Chondrocyte (in vitro differentiated cells): ENCODE results near the gene STAT4. TPM values are rescaled to one million over a fixed set of nuclear protein-coding genes. Genes with fewer than 3 reads are reported as not detected.

Experiments used
- DNase-seq: peaks from one replicate; pipeline ENCODE4 v3.0.0; 2021; ENCODE audit warnings: mixed read lengths, low spot score
- H3K27ac Mint-ChIP-seq: one replicate; pipeline ENCODE4 v1.8.0; 2021; ENCODE audit warnings: mild to moderate bottlenecking, moderate library complexity, mixed read lengths; ENCODE audit not compliant: unreplicated experiment
- H3K27me3 Mint-ChIP-seq: 2 replicates; pipeline ENCODE4 v1.8.0; 2021; ENCODE audit warnings: low read depth, mixed read lengths
- H3K36me3 Mint-ChIP-seq: 2 replicates; pipeline ENCODE4 v1.8.0; 2021; ENCODE audit warnings: low read depth, mixed read lengths
- H3K4me1 Mint-ChIP-seq: 2 replicates; pipeline ENCODE4 v1.8.0; 2021; ENCODE audit warnings: low read depth, mild to moderate bottlenecking, mixed read lengths
- H3K4me3 Mint-ChIP-seq: one replicate; pipeline ENCODE4 v1.8.0; 2021; ENCODE audit warnings: mild to moderate bottlenecking, moderate library complexity, mixed read lengths; ENCODE audit not compliant: unreplicated experiment
- H3K9me3 Mint-ChIP-seq: 2 replicates; pipeline ENCODE4 v1.8.0; 2021; ENCODE audit warnings: low read depth, mixed read lengths
- CTCF ChIP-seq: fragments of 200-600 bp; sonication (generic); IDR thresholded peaks from 2 replicates; pipeline ENCODE4 v1.5.0; 2021; ENCODE audit warnings: antibody characterized with exemption, mild to moderate bottlenecking, moderate library complexity
- total RNA-seq: library from RNA; stranded (reverse); gene quantifications from 3 replicates; pipeline ENCODE4 v1.2.1, GENCODE V29; 2021

Gene STAT4
- total RNA-seq, 1 donor from 2014 or later: 12.4 TPM

- DNase-seq: no peak
- no peaks in the 10 kb centered on the region for H3K27me3 Mint-ChIP-seq
- no peaks in the 10 kb centered on the region for H3K36me3 Mint-ChIP-seq
- TF ChIP-seq CTCF: no peak
- no peaks in the 10 kb centered on the region for H3K9me3 Mint-ChIP-seq
- no peak overlapping the region for H3K4me3 Mint-ChIP-seq
- H3K4me1 Mint-ChIP-seq: peaks cover 36% of the 10 kb centered on the region
- no peak overlapping the region for H3K27ac Mint-ChIP-seq
These were observed 29.5 kb upstream of the STAT4 start for GRCh38 chr2:191180276-191180675.

GRCh38 chr2:191178806-191179514 is 28.2 kb upstream of the STAT4 start:
- DNase-seq: no peak
- no peak overlapping the region for H3K27ac Mint-ChIP-seq
- H3K27me3 Mint-ChIP-seq: no peaks in the 10 kb centered on the region
- no peak for TF ChIP-seq CTCF
- no peaks in the 10 kb centered on the region for H3K36me3 Mint-ChIP-seq
- peaks cover 35% of the 10 kb centered on the region for H3K4me1 Mint-ChIP-seq
- no peak overlapping the region for H3K4me3 Mint-ChIP-seq
- H3K9me3 Mint-ChIP-seq: no peaks in the 10 kb centered on the region

- H3K27me3 Mint-ChIP-seq: no peaks in the 10 kb centered on the region
- TF ChIP-seq CTCF: no peak
- H3K36me3 Mint-ChIP-seq: no peaks in the 10 kb centered on the region
- no peak overlapping the region for H3K27ac Mint-ChIP-seq
- DNase-seq: no peak
- H3K4me1 Mint-ChIP-seq: peaks cover 33% of the 10 kb centered on the region
- H3K4me3 Mint-ChIP-seq: no peak overlapping the region
- H3K9me3 Mint-ChIP-seq: no peaks in the 10 kb centered on the region
These were observed 27.2 kb upstream of the STAT4 start for GRCh38 chr2:191177751-191178736.

- Mint-ChIP-seq H3K27me3 (no peaks in the 10 kb centered on the region), H3K9me3 (no peaks in the 10 kb centered on the region), H3K36me3 (no peaks in the 10 kb centered on the region), H3K4me1 (peaks cover 43% of the 10 kb centered on the region), H3K27ac (no peak overlapping the region), H3K4me3 (no peak overlapping the region)
- no peak for TF ChIP-seq CTCF
- no peak for DNase-seq
These were observed 26.1 kb upstream of the STAT4 start for GRCh38 chr2:191176801-191177438.

- TF ChIP-seq CTCF: no peak
- peaks cover 49% of the 10 kb centered on the region for H3K4me1 Mint-ChIP-seq
- H3K9me3 Mint-ChIP-seq: no peaks in the 10 kb centered on the region
- H3K27ac Mint-ChIP-seq: no peak overlapping the region
- no peak overlapping the region for H3K4me3 Mint-ChIP-seq
- no peak for DNase-seq
- no peaks in the 10 kb centered on the region for H3K36me3 Mint-ChIP-seq
- no peaks in the 10 kb centered on the region for H3K27me3 Mint-ChIP-seq
These were observed 25.5 kb upstream of the STAT4 start for GRCh38 chr2:191176305-191176704.
